Rectal smooth muscle tissue (tissue), 1 donor: Measurements from ENCODE around the gene ZCCHC7.
"Not testable (repeated sequence)": the region's sequence is repeated elsewhere in the genome, so short reads cannot be mapped to it uniquely, and the experiment has no call there.

ENCODE experiments used
- H3K27ac ChIP-seq: one replicate; pipeline ENCODE4 v1.7.0; 2013; ENCODE audit warnings: low read depth, low read length, inconsistent platforms
- H3K27me3 ChIP-seq: one replicate; pipeline ENCODE4 v1.7.0; 2013; ENCODE audit warnings: low read length; ENCODE audit not compliant: control insufficient read depth, insufficient read depth
- H3K36me3 ChIP-seq: one replicate; pipeline ENCODE4 v1.7.0; 2013; ENCODE audit warnings: low read length; ENCODE audit not compliant: control insufficient read depth, insufficient read depth
- H3K4me1 ChIP-seq: one replicate; pipeline ENCODE4 v1.7.0; 2013; ENCODE audit warnings: low read length; ENCODE audit not compliant: control insufficient read depth, insufficient read depth
- H3K4me3 ChIP-seq: one replicate; pipeline ENCODE4 v1.7.0; 2013; ENCODE audit warnings: low read length
- H3K9ac ChIP-seq: one replicate; pipeline ENCODE4 v1.7.0; 2013; ENCODE audit warnings: low read length

The ZCCHC7 gene

DNA sequence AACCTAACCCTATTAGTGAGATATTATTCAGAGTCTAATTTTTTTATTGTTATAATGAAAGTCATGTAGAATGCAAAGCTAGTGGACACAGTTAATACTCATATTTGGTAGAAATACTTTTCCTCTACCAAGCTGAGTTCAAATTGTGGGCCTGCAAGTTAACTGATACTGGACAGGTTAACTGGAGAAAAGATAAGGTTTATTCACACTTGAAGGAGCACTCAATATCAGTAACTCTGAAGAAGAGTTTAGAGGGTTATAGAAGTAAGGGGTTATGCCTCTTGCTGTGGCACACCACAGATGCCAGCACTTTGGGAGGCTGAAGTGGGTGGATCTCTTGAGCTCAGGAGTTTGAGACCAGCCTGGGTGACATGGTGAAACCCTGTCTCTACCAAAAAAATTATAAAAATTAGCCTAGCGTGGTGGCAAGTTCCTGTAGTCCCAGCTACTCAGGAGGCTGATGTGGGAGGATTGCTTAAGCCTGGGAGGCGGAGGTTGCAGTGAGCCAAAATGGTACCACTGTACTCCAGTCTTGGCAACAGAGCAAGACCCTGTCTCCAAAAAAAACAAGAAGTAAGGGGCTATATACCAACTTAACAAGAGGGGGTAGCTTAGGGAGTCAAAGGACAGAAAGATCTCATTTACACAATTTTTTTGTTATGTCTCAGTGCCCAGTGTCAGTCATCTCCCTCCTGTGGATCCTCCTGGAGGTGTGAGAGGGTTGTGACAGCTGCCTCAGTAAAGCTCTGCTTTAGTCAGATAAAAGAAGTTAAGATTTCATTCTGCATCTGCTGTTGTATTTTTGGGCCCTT, 180.9 kb downstream of the ZCCHC7 start:
- Histone ChIP-seq H3K27me3 (no peaks in the 10 kb centered on the region), H3K36me3 (no peaks in the 10 kb centered on the region), H3K9ac (no peak overlapping the region), H3K4me1 (no peaks in the 10 kb centered on the region), H3K4me3 (no peak overlapping the region), H3K27ac (no peak overlapping the region)

GRCh38 chr9:37301854-37302172, 181.4 kb downstream of the ZCCHC7 start:
- no peaks in the 10 kb centered on the region for H3K27me3 ChIP-seq
- H3K4me1 ChIP-seq, result no peaks in the 10 kb centered on the region

DNA sequence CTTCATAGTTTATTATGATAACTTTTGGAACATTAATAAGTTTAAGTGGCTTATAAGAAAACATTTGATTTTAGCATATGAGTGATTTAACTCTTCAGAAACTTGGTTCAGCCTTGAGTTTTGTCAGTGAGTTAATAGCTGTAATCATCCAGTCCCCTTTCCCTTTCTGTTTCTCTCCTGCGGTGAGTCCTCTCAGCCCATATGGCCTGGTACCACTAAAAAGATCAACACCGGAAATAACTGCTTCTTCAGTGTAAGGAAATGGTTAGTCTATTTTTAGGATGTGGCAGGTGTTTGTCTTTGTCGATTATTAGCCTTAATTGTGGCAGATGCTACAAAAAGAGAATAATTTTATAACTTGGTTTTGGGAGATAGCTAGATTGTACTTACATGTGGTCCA, 181.9 kb downstream of the ZCCHC7 start:
- Histone ChIP-seq H3K36me3 (no peaks in the 10 kb centered on the region), H3K4me3 (no peak overlapping the region), H3K27ac (no peak overlapping the region), H3K27me3 (no peaks in the 10 kb centered on the region), H3K9ac (no peak overlapping the region), H3K4me1 (no peaks in the 10 kb centered on the region)

More at GRCh38 chr9:37301854-37302172, 181.4 kb downstream of the ZCCHC7 start:
- H3K27ac ChIP-seq, result no peak overlapping the region
- H3K4me3 ChIP-seq, result no peak overlapping the region
- no peak overlapping the region for H3K9ac ChIP-seq
- no peaks in the 10 kb centered on the region for H3K36me3 ChIP-seq

- H3K36me3 ChIP-seq, H3K4me3 ChIP-seq, H3K27ac ChIP-seq, H3K27me3 ChIP-seq, H3K4me1 ChIP-seq, H3K9ac ChIP-seq: not testable (repeated sequence)
Observed at GRCh38 chr9:37303272-37303671, 182.9 kb downstream of the ZCCHC7 start.

DNA sequence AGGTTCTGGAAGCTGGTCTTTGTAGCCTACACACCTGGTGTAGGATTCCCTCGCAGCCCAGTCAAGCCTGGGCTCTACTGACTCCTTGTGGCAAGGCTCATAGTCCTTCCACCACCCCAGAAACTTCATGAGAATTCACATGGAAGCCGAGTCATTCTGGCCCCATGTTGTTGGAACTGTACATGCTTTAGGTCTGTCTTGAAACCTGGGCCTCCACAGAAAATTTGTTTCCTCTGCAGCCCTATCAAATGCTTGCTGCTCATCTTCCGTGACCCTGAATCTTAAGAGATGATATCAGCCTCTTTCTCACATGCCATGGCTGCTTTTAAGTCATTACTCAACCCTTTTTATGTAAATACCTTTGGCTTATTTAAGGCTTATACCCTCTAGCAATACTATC, 188.8 kb downstream of the ZCCHC7 start:
- H3K27me3 ChIP-seq, result no peaks in the 10 kb centered on the region
- no peaks in the 10 kb centered on the region for H3K4me1 ChIP-seq
- H3K4me3 ChIP-seq, result no peak overlapping the region
- no peak overlapping the region for H3K9ac ChIP-seq
- H3K36me3 ChIP-seq, result no peaks in the 10 kb centered on the region
- H3K27ac ChIP-seq, result no peak overlapping the region

- H3K36me3 ChIP-seq, result no peaks in the 10 kb centered on the region
- H3K4me1 ChIP-seq, result no peaks in the 10 kb centered on the region
- no peaks in the 10 kb centered on the region for H3K27me3 ChIP-seq
- H3K27ac ChIP-seq, result no peak overlapping the region
- H3K4me3 ChIP-seq, result no peak overlapping the region
- H3K9ac ChIP-seq, result no peak overlapping the region
Observed at GRCh38 chr9:37311938-37312708, 191.7 kb downstream of the ZCCHC7 start.

- H3K4me1 ChIP-seq, result no peaks in the 10 kb centered on the region
- H3K27ac ChIP-seq, result no peak overlapping the region
- H3K27me3 ChIP-seq, result no peaks in the 10 kb centered on the region
- no peak overlapping the region for H3K9ac ChIP-seq
- H3K4me3 ChIP-seq, result no peak overlapping the region
- no peaks in the 10 kb centered on the region for H3K36me3 ChIP-seq
Observed at GRCh38 chr9:37324261-37324683, 203.9 kb downstream of the ZCCHC7 start.

GRCh38 chr9:37324691-37325490, 204.5 kb downstream of the ZCCHC7 start:
- H3K27ac ChIP-seq, result no peak overlapping the region
- H3K4me3 ChIP-seq, result no peak overlapping the region
- no peaks in the 10 kb centered on the region for H3K36me3 ChIP-seq
- H3K27me3 ChIP-seq, result no peaks in the 10 kb centered on the region
- H3K4me1 ChIP-seq, result no peaks in the 10 kb centered on the region
- no peak overlapping the region for H3K9ac ChIP-seq

- Histone ChIP-seq H3K27me3 (no peaks in the 10 kb centered on the region), H3K4me1 (no peaks in the 10 kb centered on the region), H3K36me3 (no peaks in the 10 kb centered on the region), H3K4me3 (no peak overlapping the region), H3K27ac (no peak overlapping the region), H3K9ac (no peak overlapping the region)
Observed at GRCh38 chr9:37325778-37326177, 205.4 kb downstream of the ZCCHC7 start.

DNA sequence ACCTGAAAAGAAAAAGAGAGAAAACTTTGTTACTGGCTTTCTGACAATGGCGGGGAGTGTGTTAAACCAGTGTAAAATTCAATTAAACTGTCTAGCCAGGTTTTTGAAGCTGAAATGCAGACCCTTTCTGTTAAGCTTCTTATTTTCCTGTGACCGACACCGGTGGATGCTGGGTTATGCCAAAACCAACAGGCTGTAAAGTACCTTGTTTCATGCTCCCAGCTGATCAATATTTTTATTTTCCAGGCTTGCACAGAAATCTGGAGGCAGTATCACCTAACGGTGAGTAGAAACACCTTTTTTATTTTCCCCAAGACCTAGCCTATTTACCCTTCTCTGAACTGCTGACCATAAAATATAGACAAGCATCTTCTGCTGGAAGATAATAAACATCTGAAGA, 207.2 kb downstream of the ZCCHC7 start:
- Histone ChIP-seq H3K4me1 (no peaks in the 10 kb centered on the region), H3K27me3 (no peaks in the 10 kb centered on the region), H3K9ac (no peak overlapping the region), H3K27ac (no peak overlapping the region), H3K36me3 (no peaks in the 10 kb centered on the region), H3K4me3 (no peak overlapping the region)

DNA sequence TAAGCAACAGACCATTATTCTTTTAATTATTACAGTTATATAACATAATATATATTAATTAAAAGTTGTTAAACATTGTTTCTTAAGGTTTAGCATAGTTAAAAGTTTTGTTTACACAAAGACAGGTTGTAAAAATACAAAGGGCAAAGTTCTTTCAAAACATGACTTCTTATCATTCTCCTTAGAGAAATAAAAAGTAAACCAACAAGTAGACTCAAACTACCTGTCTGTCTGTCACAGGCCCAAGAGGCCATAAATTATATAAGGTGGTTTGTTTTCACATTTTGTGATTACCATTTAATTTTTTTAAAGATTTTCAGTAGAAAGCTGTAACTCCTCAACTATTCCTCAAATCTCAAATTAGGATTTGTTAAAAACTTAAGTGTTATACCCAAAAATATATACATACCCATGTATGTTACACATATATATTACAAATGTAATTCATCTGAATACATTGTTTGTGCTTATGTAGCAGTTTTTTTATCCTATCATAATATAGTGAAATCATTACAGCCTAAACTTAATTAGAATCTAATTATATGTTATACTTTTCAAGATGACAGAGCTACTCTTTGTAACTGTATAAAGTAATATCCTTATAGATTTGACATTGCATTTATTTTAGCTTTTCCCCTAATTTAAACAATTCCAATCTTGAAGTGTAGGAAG, 208.3 kb downstream of the ZCCHC7 start:
- Histone ChIP-seq H3K27ac (no peak overlapping the region), H3K27me3 (no peaks in the 10 kb centered on the region), H3K36me3 (no peaks in the 10 kb centered on the region), H3K4me1 (no peaks in the 10 kb centered on the region), H3K4me3 (no peak overlapping the region), H3K9ac (no peak overlapping the region)

GRCh38 chr9:37329576-37329975, 209.2 kb downstream of the ZCCHC7 start:
- Histone ChIP-seq H3K4me3 (no peak overlapping the region), H3K27me3 (no peaks in the 10 kb centered on the region), H3K27ac (no peak overlapping the region), H3K9ac (no peak overlapping the region), H3K36me3 (no peaks in the 10 kb centered on the region), H3K4me1 (no peaks in the 10 kb centered on the region)
